HCT116 (cell line): ENCODE results near the gene ZDHHC3. TPM values are rescaled to one million over a fixed set of nuclear protein-coding genes. Genes with fewer than 3 reads are reported as not detected.
A peak's percentile ranks its signal among the peaks of the same experiment; 100 is the strongest.

ENCODE experiments used
- ATAC-seq: fragments of 200-7000 bp; cut with Tn5 transposase; 2 replicates; pipeline ENCODE4 v1.9.1; 2020; ENCODE audit warnings: mild to moderate bottlenecking, moderate library complexity
- BruUV-seq: library from RNA; stranded (reverse); fragments of 400-500 nt; replicated peaks from 2 replicates; lab custom pipeline; 2021; lab: Mats Ljungman, UMichigan
- CTCF ChIA-PET: fragments of 300-600 bp; sonication (Branson Sonifier 250); formaldehyde crosslinking; loops from one replicate; lab custom pipeline; 2021; ENCODE audit warnings: antibody characterized with exemption; lab: Charles Lee
- POLR2A ChIA-PET: fragments of 300-600, 350-600 bp; sonication (Branson Sonifier 250); formaldehyde crosslinking; loops from one replicate; lab custom pipeline; 2021; ENCODE audit warnings: antibody characterized with exemption; lab: Charles Lee
- RAD21 ChIA-PET, 2 experiments: fragments of 300-600 bp; sonication (Branson Sonifier 250); formaldehyde crosslinking; loops; one replicate each; lab custom pipeline; 2023; ENCODE audit warnings: low total read pairs in 2 of 2; ENCODE audit not compliant: uncharacterized antibody in 2 of 2, unreplicated experiment in 2 of 2, low non-redundant PET in 1 of 2; lab: Charles Lee
- DNase-seq: peaks from one replicate; pipeline ENCODE4 v3.0.0-alpha.2; 2010; ENCODE audit warnings: low read depth, low spot score
- H2AFZ ChIP-seq: fragments of 200-600 bp; shearing (Covaris generic), sonication (generic); 2 replicates; pipeline ENCODE4 v1.6.1; 2017; ENCODE audit warnings: low read depth, mixed run types, mixed read lengths, antibody characterized with exemption, low read length; ENCODE audit not compliant: poor library complexity, severe bottlenecking
- H3K27ac ChIP-seq: 2 replicates; pipeline ENCODE4 v1.5.1; 2012; ENCODE audit warnings: low read depth, low read length
- H3K27me3 ChIP-seq: fragments of 200-600 bp; sonication (generic); 2 replicates; pipeline ENCODE4 v1.6.1; 2016; ENCODE audit warnings: mixed run types, low read length, mixed read lengths; ENCODE audit not compliant: insufficient read depth
- H3K36me3 ChIP-seq, 2 experiments: fragments of 200-500 bp in 1 of 2; fragments of 200-600 bp in 1 of 2; sonication (Bioruptor generic) in 1 of 2; sonication (generic) in 1 of 2; 2 replicates each; pipeline versions ENCODE4 v1.5.1 to v1.6.1; 2014 to 2016; ENCODE audit warnings: low read length in 2 of 2, inconsistent platforms in 1 of 2, mixed read lengths in 1 of 2, mixed run types in 1 of 2; ENCODE audit not compliant: insufficient read depth in 2 of 2, control insufficient read depth in 1 of 2
- H3K4me1 ChIP-seq, 2 experiments: fragments of 200-600 bp in 1 of 2; sonication (generic) in 1 of 2; 2 replicates each; pipeline versions ENCODE4 v1.5.1 to v1.6.1; 2012 to 2017; ENCODE audit warnings: low read length in 2 of 2, inconsistent platforms in 1 of 2, mild to moderate bottlenecking in 1 of 2, mixed read lengths in 1 of 2, mixed run types in 1 of 2, moderate library complexity in 1 of 2; ENCODE audit not compliant: insufficient read depth in 2 of 2, control insufficient read depth in 1 of 2
- H3K4me2 ChIP-seq: fragments of 200-600 bp; sonication (generic); 2 replicates; pipeline ENCODE4 v1.6.1; 2017; ENCODE audit warnings: mixed run types, low read length, mixed read lengths
- H3K4me3 ChIP-seq, 2 experiments: fragments of 200-600 bp in 1 of 2; sonication (generic) in 1 of 2; replicated peaks in 1 of 2; 2 replicates each; pipeline ENCODE4 v1.5.1; 2011 to 2016; ENCODE audit warnings: low read length in 2 of 2, control low read depth in 1 of 2, low read depth in 1 of 2, mild to moderate bottlenecking in 1 of 2, mixed read lengths in 1 of 2, mixed run types in 1 of 2
- H3K79me2 ChIP-seq: fragments of 200-600 bp; sonication (generic); 2 replicates; pipeline ENCODE4 v1.6.1; 2017; ENCODE audit warnings: mild to moderate bottlenecking, mixed run types, low read length, moderate library complexity, mixed read lengths; ENCODE audit not compliant: insufficient read depth
- H3K9ac ChIP-seq: fragments of 200-600 bp; sonication (generic); 2 replicates; pipeline ENCODE4 v1.6.1; 2016; ENCODE audit warnings: low read length, mixed read lengths
- H3K9me2 ChIP-seq: fragments of 200-600 bp; sonication (generic), shearing (Covaris generic); 2 replicates; pipeline ENCODE4 v1.6.1; 2017; ENCODE audit warnings: mixed run types, mild to moderate bottlenecking, moderate library complexity; ENCODE audit not compliant: insufficient read depth
- H3K9me3 ChIP-seq, 2 experiments: fragments of 200-500 bp in 1 of 2; fragments of 200-600 bp in 1 of 2; sonication (Bioruptor generic) in 1 of 2; sonication (generic) in 1 of 2; 2 replicates each; pipeline ENCODE4 v1.6.1; 2014 to 2017; ENCODE audit warnings: low read length in 2 of 2, mixed read lengths in 2 of 2, inconsistent platforms in 1 of 2, low read depth in 1 of 2, mild to moderate bottlenecking in 1 of 2, mixed run types in 1 of 2, moderate library complexity in 1 of 2; ENCODE audit not compliant: control insufficient read depth in 1 of 2, insufficient read depth in 1 of 2
- H4K20me1 ChIP-seq: fragments of 200-600 bp; sonication (generic), shearing (Covaris generic); 2 replicates; pipeline ENCODE4 v1.6.1; 2017; ENCODE audit warnings: mixed run types, mild to moderate bottlenecking, moderate library complexity; ENCODE audit not compliant: insufficient read depth
- CBX3 ChIP-seq: IDR thresholded peaks from 2 replicates; pipeline ENCODE4 v1.6.1; 2012; ENCODE audit warnings: low read depth
- CEBPB ChIP-seq: IDR thresholded peaks from 2 replicates; pipeline ENCODE4 v1.6.1; 2012; ENCODE audit warnings: low read depth
- ELF1 ChIP-seq: IDR thresholded peaks from 2 replicates; pipeline ENCODE4 v1.6.1; 2012; ENCODE audit warnings: low read depth, borderline replicate concordance
- FOSL1 ChIP-seq: IDR thresholded peaks from 2 replicates; pipeline ENCODE4 v1.6.1; 2012; ENCODE audit warnings: low read depth
- JUND ChIP-seq: IDR thresholded peaks from 2 replicates; pipeline ENCODE4 v1.6.1; 2012
- POLR2A ChIP-seq: IDR thresholded peaks from 2 replicates; pipeline ENCODE4 v1.7.0; 2011; ENCODE audit warnings: borderline replicate concordance; ENCODE audit not compliant: insufficient read depth, insufficient read length; ENCODE audit errors: extremely low read depth
- POLR2AphosphoS5 ChIP-seq: IDR thresholded peaks from 2 replicates; pipeline ENCODE4 v1.6.1; 2011; ENCODE audit warnings: mild to moderate bottlenecking, low read depth, low read length, moderate library complexity
- RAD21 ChIP-seq: IDR thresholded peaks from 2 replicates; pipeline ENCODE4 v1.6.1; 2012; ENCODE audit warnings: low read depth, mild to moderate bottlenecking
- SIN3A ChIP-seq: IDR thresholded peaks from 2 replicates; pipeline ENCODE4 v1.6.1; 2012; ENCODE audit warnings: low read depth
- SP1 ChIP-seq: IDR thresholded peaks from 2 replicates; pipeline ENCODE4 v1.6.1; 2012; ENCODE audit warnings: low read depth
- SRF ChIP-seq: IDR thresholded peaks from 2 replicates; pipeline ENCODE4 v1.6.1; 2012; ENCODE audit warnings: low read depth
- ZNF274 ChIP-seq: fragments of 200-500 bp; sonication (Bioruptor generic); IDR thresholded peaks from 2 replicates; pipeline ENCODE4 v1.6.1; 2014; ENCODE audit warnings: mild to moderate bottlenecking, low read depth, low read length, inconsistent platforms
- intact Hi-C: fragments of 100-400 bp; cut with micrococcal nuclease; formaldehyde crosslinking; loops from 2 replicates; pipeline ENCODE4 v1.10.0; 2022
- total RNA-seq: library from RNA; stranded (reverse); gene quantifications from one replicate; pipeline ENCODE4 v1.2.1, GENCODE V29; 2021; ENCODE audit not compliant: unreplicated experiment
- TF ChIP-seq, protein P1 (sequence below): IDR thresholded peaks from 2 replicates; pipeline ENCODE4 v1.6.1; 2011; ENCODE audit warnings: mild to moderate bottlenecking, low read length, moderate library complexity; ENCODE audit not compliant: insufficient replicate concordance; ENCODE audit errors: extremely low read depth
- TF ChIP-seq, protein P2 (sequence below), 3 experiments: fragments of 200-600 bp in 1 of 3; sonication (generic) in 1 of 3; IDR thresholded peaks in 2 of 3; conservative IDR thresholded peaks in 1 of 3; 2 replicates each; pipeline ENCODE4 v1.5.1; 2012 to 2017; ENCODE audit warnings: low read depth in 2 of 3, low read length in 2 of 3, antibody characterized with exemption in 1 of 3, borderline replicate concordance in 1 of 3, control low read depth in 1 of 3, mild to moderate bottlenecking in 1 of 3, mixed read lengths in 1 of 3, mixed run types in 1 of 3, moderate library complexity in 1 of 3; ENCODE audit not compliant: insufficient read depth in 1 of 3

Gene ZDHHC3
- total RNA-seq, 1 experiment from 2014 or later = 61.1 TPM

DNA sequence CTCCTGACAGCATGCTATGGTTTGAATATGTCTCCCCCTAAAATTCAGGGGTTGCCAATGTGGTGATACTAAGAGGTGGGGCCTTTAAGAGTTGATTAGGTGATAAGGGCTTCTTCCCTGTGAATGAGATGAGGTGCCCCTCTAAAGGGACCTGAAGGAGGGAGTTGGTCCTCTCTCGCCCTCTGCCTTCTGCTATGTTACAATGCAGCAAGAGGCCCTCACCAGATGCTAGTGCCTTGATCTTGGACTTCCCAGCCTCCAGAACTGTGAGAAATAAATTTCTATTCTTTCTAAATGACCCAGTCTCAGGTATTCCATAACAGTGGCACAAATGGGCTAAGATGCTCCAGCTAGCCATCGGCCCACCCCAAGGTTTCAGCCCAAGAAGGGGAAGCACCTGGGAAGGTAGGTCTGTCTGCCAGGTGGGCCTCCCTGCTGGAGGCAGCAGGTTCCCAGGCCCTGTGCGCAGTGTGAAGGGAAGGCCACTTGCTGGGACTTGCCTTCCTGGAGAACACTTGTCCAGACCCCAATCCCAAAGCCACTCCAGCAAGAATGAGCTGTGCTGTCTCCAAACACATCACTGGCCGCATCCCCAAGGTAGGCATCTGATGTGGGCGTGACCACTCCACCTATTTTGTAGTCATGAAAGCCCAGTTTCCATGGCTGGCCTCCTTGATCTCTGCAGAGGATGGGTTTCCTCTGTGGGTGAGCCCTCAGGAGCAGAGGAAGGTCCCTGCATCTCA, 92.6 kb downstream of the ZDHHC3 start:
- no TSS peak for BruUV-seq
- Histone ChIP-seq H3K27ac (peak overlapping the region; percentile 54), H2AFZ (peak overlapping the region; percentile 64), H3K4me1 (peaks cover 40 to 51% of the 10 kb centered on the region in 2 experiments), H3K4me3 (peak overlapping the region in 1 of 2 experiments; percentile 16; a peak in 2 of 4 replicates), H3K36me3 (no peaks in the 10 kb centered on the region), H3K9me3 (no peaks in the 10 kb centered on the region), H3K9ac (peak overlapping the region; percentile 59), H3K9me2 (no peaks in the 10 kb centered on the region), H4K20me1 (no peaks in the 10 kb centered on the region), H3K79me2 (no peaks in the 10 kb centered on the region), H3K27me3 (no peaks in the 10 kb centered on the region), H3K4me2 (peak overlapping the region; percentile 83)
- ATAC-seq (peak; percentile 18), DNase-seq (no peak)
- intact Hi-C loops = no loop called here
- ChIA-PET CTCF (no interaction called here), POLR2A (no interaction called here), RAD21 (no interaction called here)
- TF ChIP-seq SRF (no peak), JUND (no peak), ZNF274 (no peak), POLR2A (no peak), RAD21 (peak; percentile 21; the same call in 1 of the 2 replicates), ELF1 (no peak), CEBPB (no peak), SP1 (no peak), CBX3 (0 out of 2 replicates have a peak, but pooled peaks have one; percentile 13), FOSL1 (no peak), SIN3A (no peak), POLR2AphosphoS5 (no peak)
- TF ChIP-seq, protein P1, sequence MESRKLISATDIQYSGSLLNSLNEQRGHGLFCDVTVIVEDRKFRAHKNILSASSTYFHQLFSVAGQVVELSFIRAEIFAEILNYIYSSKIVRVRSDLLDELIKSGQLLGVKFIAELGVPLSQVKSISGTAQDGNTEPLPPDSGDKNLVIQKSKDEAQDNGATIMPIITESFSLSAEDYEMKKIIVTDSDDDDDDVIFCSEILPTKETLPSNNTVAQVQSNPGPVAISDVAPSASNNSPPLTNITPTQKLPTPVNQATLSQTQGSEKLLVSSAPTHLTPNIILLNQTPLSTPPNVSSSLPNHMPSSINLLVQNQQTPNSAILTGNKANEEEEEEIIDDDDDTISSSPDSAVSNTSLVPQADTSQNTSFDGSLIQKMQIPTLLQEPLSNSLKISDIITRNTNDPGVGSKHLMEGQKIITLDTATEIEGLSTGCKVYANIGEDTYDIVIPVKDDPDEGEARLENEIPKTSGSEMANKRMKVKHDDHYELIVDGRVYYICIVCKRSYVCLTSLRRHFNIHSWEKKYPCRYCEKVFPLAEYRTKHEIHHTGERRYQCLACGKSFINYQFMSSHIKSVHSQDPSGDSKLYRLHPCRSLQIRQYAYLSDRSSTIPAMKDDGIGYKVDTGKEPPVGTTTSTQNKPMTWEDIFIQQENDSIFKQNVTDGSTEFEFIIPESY = no peak
- TF ChIP-seq, protein P2, sequence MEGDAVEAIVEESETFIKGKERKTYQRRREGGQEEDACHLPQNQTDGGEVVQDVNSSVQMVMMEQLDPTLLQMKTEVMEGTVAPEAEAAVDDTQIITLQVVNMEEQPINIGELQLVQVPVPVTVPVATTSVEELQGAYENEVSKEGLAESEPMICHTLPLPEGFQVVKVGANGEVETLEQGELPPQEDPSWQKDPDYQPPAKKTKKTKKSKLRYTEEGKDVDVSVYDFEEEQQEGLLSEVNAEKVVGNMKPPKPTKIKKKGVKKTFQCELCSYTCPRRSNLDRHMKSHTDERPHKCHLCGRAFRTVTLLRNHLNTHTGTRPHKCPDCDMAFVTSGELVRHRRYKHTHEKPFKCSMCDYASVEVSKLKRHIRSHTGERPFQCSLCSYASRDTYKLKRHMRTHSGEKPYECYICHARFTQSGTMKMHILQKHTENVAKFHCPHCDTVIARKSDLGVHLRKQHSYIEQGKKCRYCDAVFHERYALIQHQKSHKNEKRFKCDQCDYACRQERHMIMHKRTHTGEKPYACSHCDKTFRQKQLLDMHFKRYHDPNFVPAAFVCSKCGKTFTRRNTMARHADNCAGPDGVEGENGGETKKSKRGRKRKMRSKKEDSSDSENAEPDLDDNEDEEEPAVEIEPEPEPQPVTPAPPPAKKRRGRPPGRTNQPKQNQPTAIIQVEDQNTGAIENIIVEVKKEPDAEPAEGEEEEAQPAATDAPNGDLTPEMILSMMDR (IDR thresholded peaks at IDR 0.05 in 2 of 3, conservative IDR thresholded peaks at IDR 0.05 in 1 of 3; ENCODE audit: borderline replicate concordance in 1 of 3, insufficient read depth in 1 of 3, low read depth in 2 of 3, low read length in 2 of 3) = peak in 1 of 3 experiments; percentile 24; a peak in 1 of 6 replicates
